PFSK-1 (cell line): ENCODE measurements around the gene EXD2.

ENCODE experiments used
- FOXP2 ChIP-seq: optimal IDR thresholded peaks from 2 replicates; pipeline ENCODE3; 2011; ENCODE audit warnings: borderline replicate concordance, control low read depth, inconsistent platforms; ENCODE audit not compliant: insufficient read depth; ENCODE audit errors: extremely low read length, extremely low read depth
- POLR2AphosphoS5 ChIP-seq: IDR thresholded peaks from 2 replicates; pipeline ENCODE4 v1.6.1; 2012; ENCODE audit warnings: low read depth, mild to moderate bottlenecking, control low read depth, low read length, moderate library complexity
- REST ChIP-seq, 2 experiments: IDR thresholded peaks; 2 replicates each; pipeline versions ENCODE4 v1.6.1 to v1.8.0; 2011 to 2012; ENCODE audit warnings: low read depth in 2 of 2, low read length in 2 of 2, control low read depth in 1 of 2, inconsistent platforms in 1 of 2, mild to moderate bottlenecking in 1 of 2, moderate library complexity in 1 of 2; ENCODE audit not compliant: insufficient read depth in 1 of 2
- SIN3A ChIP-seq: IDR thresholded peaks from 2 replicates; pipeline ENCODE4 v1.6.1; 2012; ENCODE audit warnings: mild to moderate bottlenecking, low read length, moderate library complexity, borderline replicate concordance; ENCODE audit not compliant: insufficient read depth
- TAF1 ChIP-seq: IDR thresholded peaks from 2 replicates; pipeline ENCODE4 v1.6.1; 2012; ENCODE audit warnings: low read length, control low read depth, borderline replicate concordance; ENCODE audit not compliant: insufficient read depth

- TF ChIP-seq POLR2AphosphoS5 (no peak), TAF1 (no peak), REST (IDR thresholded peaks at IDR 0.05; ENCODE audit: insufficient read depth in 1 of 2, low read depth in 2 of 2, low read length in 2 of 2) (no peak), SIN3A (no peak), FOXP2 (no peak)
Measured at GRCh38 chr14:69259168-69259526, 67.8 kb downstream of the EXD2 start.
